ENCODE results near the gene MRPL4. TPM values are rescaled to one million over a fixed set of nuclear protein-coding genes. Genes with fewer than 3 reads are reported as not detected.

Gene MRPL4
- total and polyA plus RNA-seq, 2 of the 13 experiments (the other 11 are each of a cell fraction or from before 2014, with no cell fraction given) = 40.6 to 42.5 TPM

- no peak for TF ChIP-seq SP1 (IDR thresholded peaks at IDR 0.05)
- TF ChIP-seq SP1 (CRISPR knock-in tag; IDR thresholded peaks at IDR 0.05) = 0 out of 2 replicates have a peak, but pooled peaks have one; percentile 32
- peak; percentile 56; the same call in 1 of the 2 replicates for TF ChIP-seq ZFX (CRISPR knock-in tag; IDR thresholded peaks at IDR 0.05; ENCODE audit: low read depth)
- peak; percentile 59 for TF ChIP-seq ZFY (CRISPR knock-in tag; IDR thresholded peaks at IDR 0.05)
- 0 out of 2 replicates have a peak, but pooled peaks have one; percentile 26 for TF ChIP-seq CBFB (CRISPR knock-in tag; IDR thresholded peaks at IDR 0.05)
- no peak for TF ChIP-seq ZNF7 (CRISPR knock-in tag; IDR thresholded peaks at IDR 0.05)
- no peak for TF ChIP-seq DRAP1 (CRISPR knock-in tag; IDR thresholded peaks at IDR 0.05)
- peak; percentile 21 for TF ChIP-seq IKZF4 (CRISPR knock-in tag; IDR thresholded peaks at IDR 0.05; ENCODE audit: borderline replicate concordance, low read depth, not compliant biosample characterization)
- TF ChIP-seq ZC3H4 (CRISPR knock-in tag; IDR thresholded peaks at IDR 0.05; ENCODE audit: borderline replicate concordance) = no peak
- TF ChIP-seq GFI1 (CRISPR knock-in tag; IDR thresholded peaks at IDR 0.05; ENCODE audit: borderline replicate concordance) = no peak
- TF ChIP-seq HMG20A (CRISPR knock-in tag; IDR thresholded peaks at IDR 0.05; ENCODE audit: borderline replicate concordance) = no peak
- no peak; the same call in 1 of the 2 replicates for TF ChIP-seq CREM (IDR thresholded peaks at IDR 0.05)
- no peak for TF ChIP-seq CREM (CRISPR knock-in tag; IDR thresholded peaks at IDR 0.05)
- peak; percentile 60 for TF ChIP-seq ARID4A (CRISPR knock-in tag; IDR thresholded peaks at IDR 0.05; ENCODE audit: borderline replicate concordance)
- no peak for TF ChIP-seq PHB2 (IDR thresholded peaks at IDR 0.05; ENCODE audit: partially characterized antibody)
- peak; percentile 29; the same call in 1 of the 2 replicates for TF ChIP-seq ZMYM4 (CRISPR knock-in tag; IDR thresholded peaks at IDR 0.05)
- TF ChIP-seq ZNF639 (CRISPR knock-in tag; conservative IDR thresholded peaks at IDR 0.05) = no peak
- no peak for TF ChIP-seq REXO4 (CRISPR knock-in tag; IDR thresholded peaks at IDR 0.05; ENCODE audit: borderline replicate concordance)
- TF ChIP-seq ATM (IDR thresholded peaks at IDR 0.05; ENCODE audit: borderline replicate concordance) = no peak
- no peak for TF ChIP-seq SMYD3 (CRISPR knock-in tag; IDR thresholded peaks at IDR 0.05)
- no peak for TF ChIP-seq SMARCE1 (IDR thresholded peaks at IDR 0.05; ENCODE audit: borderline replicate concordance)
- no peak for TF ChIP-seq MTF2 (CRISPR knock-in tag; IDR thresholded peaks at IDR 0.05; ENCODE audit: borderline replicate concordance)
- TF ChIP-seq KLF6 (CRISPR knock-in tag; IDR thresholded peaks at IDR 0.05) = no peak
- no peak for TF ChIP-seq ZNF766 (CRISPR knock-in tag; IDR thresholded peaks at IDR 0.05; ENCODE audit: borderline replicate concordance)
- TF ChIP-seq ZNF768 (CRISPR knock-in tag; IDR thresholded peaks at IDR 0.05) = peak; percentile 9; the same call in 1 of the 2 replicates
- no peak for TF ChIP-seq PHF20 (CRISPR knock-in tag; IDR thresholded peaks at IDR 0.05)
- no peak for TF ChIP-seq RBM39 (IDR thresholded peaks at IDR 0.05; ENCODE audit: low read depth, low read length, poor library complexity, severe bottlenecking)
Measured at GRCh38 chr19:10230861-10231611, 21.0 kb upstream of the MRPL4 start, which contains the start of gene S1PR2 (continued).

Measured in HepG2 (cell line).